Loucy (cell line): ENCODE data around the gene KSR2.

ENCODE experiments used
- EZH2phosphoT487 ChIP-seq: fragments of 200-600 bp; IDR thresholded peaks from 2 replicates; pipeline ENCODE4 v1.6.1; 2018; ENCODE audit warnings: antibody characterized with exemption, mild to moderate bottlenecking, moderate library complexity, borderline replicate concordance
- TF ChIP-seq, protein P1 (sequence below): fragments of 200-600 bp; sonication (generic); conservative IDR thresholded peaks from 2 replicates; pipeline ENCODE4 v1.5.1; 2014; ENCODE audit warnings: mild to moderate bottlenecking, antibody characterized with exemption, low read length

DNA sequence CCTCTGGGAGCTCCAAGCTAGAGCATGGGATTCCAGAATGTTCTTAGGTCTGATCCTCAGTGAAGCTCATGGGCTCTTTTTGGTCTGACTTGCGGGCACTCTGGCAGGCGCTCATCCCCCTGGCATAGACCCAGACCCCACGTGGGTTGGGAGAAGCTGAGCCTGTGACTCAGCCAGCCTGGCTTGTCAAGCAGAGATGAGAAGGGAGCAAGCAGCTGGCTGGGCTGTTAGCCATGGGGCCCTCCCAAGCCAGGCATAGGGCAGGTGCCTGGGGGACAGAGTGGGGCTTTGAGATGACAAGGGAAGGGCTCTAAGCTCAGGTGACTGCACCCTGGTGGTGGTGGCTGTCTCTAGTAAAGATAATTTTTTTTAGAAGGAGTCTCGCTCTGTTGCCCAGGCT lies 527.0 kb downstream of the KSR2 start:
- TF ChIP-seq, protein P1, sequence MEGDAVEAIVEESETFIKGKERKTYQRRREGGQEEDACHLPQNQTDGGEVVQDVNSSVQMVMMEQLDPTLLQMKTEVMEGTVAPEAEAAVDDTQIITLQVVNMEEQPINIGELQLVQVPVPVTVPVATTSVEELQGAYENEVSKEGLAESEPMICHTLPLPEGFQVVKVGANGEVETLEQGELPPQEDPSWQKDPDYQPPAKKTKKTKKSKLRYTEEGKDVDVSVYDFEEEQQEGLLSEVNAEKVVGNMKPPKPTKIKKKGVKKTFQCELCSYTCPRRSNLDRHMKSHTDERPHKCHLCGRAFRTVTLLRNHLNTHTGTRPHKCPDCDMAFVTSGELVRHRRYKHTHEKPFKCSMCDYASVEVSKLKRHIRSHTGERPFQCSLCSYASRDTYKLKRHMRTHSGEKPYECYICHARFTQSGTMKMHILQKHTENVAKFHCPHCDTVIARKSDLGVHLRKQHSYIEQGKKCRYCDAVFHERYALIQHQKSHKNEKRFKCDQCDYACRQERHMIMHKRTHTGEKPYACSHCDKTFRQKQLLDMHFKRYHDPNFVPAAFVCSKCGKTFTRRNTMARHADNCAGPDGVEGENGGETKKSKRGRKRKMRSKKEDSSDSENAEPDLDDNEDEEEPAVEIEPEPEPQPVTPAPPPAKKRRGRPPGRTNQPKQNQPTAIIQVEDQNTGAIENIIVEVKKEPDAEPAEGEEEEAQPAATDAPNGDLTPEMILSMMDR: no peak
- no peak for TF ChIP-seq EZH2phosphoT487
